ENCODE data around the gene HEBP1. TPM values are rescaled to one million over a fixed set of nuclear protein-coding genes. Genes with fewer than 3 reads are reported as not detected.
A peak's percentile ranks its signal among the peaks of the same experiment; 100 is the strongest.

Gene HEBP1
- total RNA-seq, 2 donors from 2014 or later, result 39.9 to 57.8 TPM

GRCh38 chr12:12984149-12984548 is 15.9 kb downstream of the HEBP1 start:
- H3K27me3 ChIP-seq (replicated peaks; ENCODE audit: insufficient read depth), result no peaks in the 10 kb centered on the region
- H3K36me3 ChIP-seq, result peaks cover 24% of the 10 kb centered on the region
- H3K9me3 ChIP-seq, result no peaks in the 10 kb centered on the region
- H3K4me1 ChIP-seq (ENCODE audit: control insufficient read depth in 1 of 2, low read depth in 2 of 2), result peaks cover 5 to 14% of the 10 kb centered on the region in 2 donors
- no peak overlapping the region for H3K4me3 ChIP-seq
- TF ChIP-seq CTCF (IDR thresholded peaks at IDR 0.05), result no peak
- H3K27ac ChIP-seq, result no peak overlapping the region
- DNase-seq (ENCODE audit: low spot score) (no peak), ATAC-seq (ENCODE audit: insufficient number of reproducible peaks, low FRiP score, low read depth) (no peak)

GRCh38 chr12:12983420-12984035 is 16.5 kb downstream of the HEBP1 start:
- no peaks in the 10 kb centered on the region for H3K9me3 ChIP-seq
- DNase-seq (ENCODE audit: low spot score) (no peak), ATAC-seq (ENCODE audit: insufficient number of reproducible peaks, low FRiP score, low read depth) (no peak)
- H3K36me3 ChIP-seq, result peaks cover 19% of the 10 kb centered on the region
- no peaks in the 10 kb centered on the region for H3K27me3 ChIP-seq (replicated peaks; ENCODE audit: insufficient read depth)
- H3K4me1 ChIP-seq (ENCODE audit: control insufficient read depth in 1 of 2, low read depth in 2 of 2), result peaks cover 5 to 17% of the 10 kb centered on the region in 2 donors
- H3K4me3 ChIP-seq, result no peak overlapping the region
- no peak overlapping the region for H3K27ac ChIP-seq
- TF ChIP-seq CTCF (IDR thresholded peaks at IDR 0.05), result peak; percentile 59

- peaks cover 16% of the 10 kb centered on the region for H3K36me3 ChIP-seq
- ATAC-seq (ENCODE audit: insufficient number of reproducible peaks, low FRiP score, low read depth), result no peak
Observed at GRCh38 chr12:12982331-12982730, 17.7 kb downstream of the HEBP1 start.

GRCh38 chr12:12979731-12980259 is 20.3 kb downstream of the HEBP1 start:
- no peak overlapping the region for H3K4me3 ChIP-seq
- no peaks in the 10 kb centered on the region for H3K9me3 ChIP-seq
- H3K4me1 ChIP-seq (ENCODE audit: control insufficient read depth in 1 of 2, low read depth in 2 of 2), result peaks cover 15 to 41% of the 10 kb centered on the region in 2 donors
- no peak for TF ChIP-seq CTCF (IDR thresholded peaks at IDR 0.05)
- ATAC-seq (ENCODE audit: insufficient number of reproducible peaks, low FRiP score, low read depth) (peak; percentile 47), DNase-seq (ENCODE audit: low spot score) (no peak)
- H3K36me3 ChIP-seq, result peaks cover 2% of the 10 kb centered on the region
- H3K27me3 ChIP-seq (replicated peaks; ENCODE audit: insufficient read depth), result no peaks in the 10 kb centered on the region
- H3K27ac ChIP-seq, result peak overlapping the region; percentile 64 to 79

More at GRCh38 chr12:12982331-12982730, 17.7 kb downstream of the HEBP1 start:
- H3K9me3 ChIP-seq, result no peaks in the 10 kb centered on the region
- no peaks in the 10 kb centered on the region for H3K27me3 ChIP-seq (replicated peaks; ENCODE audit: insufficient read depth)
- H3K27ac ChIP-seq, result no peak overlapping the region
- no peak overlapping the region for H3K4me3 ChIP-seq
- no peak for TF ChIP-seq CTCF (IDR thresholded peaks at IDR 0.05)
- H3K4me1 ChIP-seq (ENCODE audit: control insufficient read depth in 1 of 2, low read depth in 2 of 2), result peaks cover 5 to 18% of the 10 kb centered on the region in 2 donors
- no peak for DNase-seq (ENCODE audit: low spot score)

GRCh38 chr12:12979126-12979525 is 20.9 kb downstream of the HEBP1 start:
- no peaks in the 10 kb centered on the region for H3K9me3 ChIP-seq
- no peak for TF ChIP-seq CTCF (IDR thresholded peaks at IDR 0.05)
- H3K36me3 ChIP-seq, result peaks cover 8% of the 10 kb centered on the region
- no peaks in the 10 kb centered on the region for H3K27me3 ChIP-seq (replicated peaks; ENCODE audit: insufficient read depth)
- H3K4me1 ChIP-seq (ENCODE audit: control insufficient read depth in 1 of 2, low read depth in 2 of 2), result peaks cover 15 to 46% of the 10 kb centered on the region in 2 donors
- ATAC-seq (ENCODE audit: insufficient number of reproducible peaks, low FRiP score, low read depth) (no peak), DNase-seq (ENCODE audit: low spot score) (no peak)
- no peak overlapping the region for H3K4me3 ChIP-seq
- H3K27ac ChIP-seq, result peak overlapping the region; percentile 64 to 79
